Esophagus squamous epithelium (tissue), 5 donors: ENCODE measurements around the gene ATP9B. TPM values are rescaled to one million over a fixed set of nuclear protein-coding genes. Genes with fewer than 3 reads are reported as not detected.

Experiments
- DNase-seq: peaks from one replicate; lab custom pipeline; 2025; lab: John Stamatoyannopoulos, UW
- H3K27ac ChIP-seq, 4 donors: fragments of 200-600 bp; sonication (generic); one replicate each; pipeline ENCODE4 v1.5.1; 2016 to 2019; ENCODE audit warnings: mild to moderate bottlenecking in 1 of 4
- H3K27me3 ChIP-seq, 4 donors: fragments of 200-600 bp; sonication (generic); 1 replicate in 3 of 4; 2 replicates in 1 of 4; pipeline versions ENCODE4 v1.5.1 to v1.6.0; 2017 to 2021; ENCODE audit warnings: antibody characterized with exemption in 1 of 4
- H3K36me3 ChIP-seq, 3 donors: fragments of 200-600 bp; sonication (generic); one replicate each; pipeline ENCODE4 v1.5.1; 2016 to 2019
- H3K4me1 ChIP-seq, 3 donors: fragments of 200-600 bp; sonication (generic); one replicate each; pipeline ENCODE4 v1.5.1; 2017 to 2019
- H3K4me3 ChIP-seq, 4 donors: fragments of 200-600 bp; sonication (generic); 1 replicate in 3 of 4; 2 replicates in 1 of 4; pipeline ENCODE4 v1.5.1; 2016 to 2019; ENCODE audit warnings: mild to moderate bottlenecking in 2 of 4, moderate library complexity in 1 of 4
- H3K9me3 ChIP-seq, 3 donors: fragments of 200-600 bp; sonication (generic); one replicate each; pipeline ENCODE4 v1.5.1; 2016 to 2019
- CTCF ChIP-seq, 6 experiments: fragments of 450-650 bp in 4 of 6; fragments of 200-600 bp in 2 of 6; sonication (generic) in 2 of 6; IDR thresholded peaks; one replicate each; pipeline ENCODE4 v1.5.1; 2016 to 2019; ENCODE audit warnings: antibody characterized with exemption in 6 of 6, mild to moderate bottlenecking in 4 of 6, moderate library complexity in 4 of 6
- POLR2A ChIP-seq, 4 donors: fragments of 450-650 bp; IDR thresholded peaks; one replicate each; pipeline ENCODE4 v1.6.1; 2017; ENCODE audit warnings: antibody characterized with exemption in 4 of 4, mild to moderate bottlenecking in 4 of 4, moderate library complexity in 3 of 4
- WGBS, 2 donors: methylation state at CpG; one replicate each; pipeline ENCODE4 v1.1.5; 2018; 5-methylcytosine and 5-hydroxymethylcytosine counted together
- intact Hi-C: fragments of 100-400 bp; cut with DNase I; formaldehyde crosslinking; loops from one replicate; pipeline ENCODE4 v1.15.0; 2022
- total RNA-seq, 4 donors: library from RNA; depleted of rRNA; stranded (reverse); fragments of >200 nt; gene quantifications; one replicate each; pipeline ENCODE4 v1.1.0, GENCODE V29; 2016
- donor health status: DM: yes; HTN: yes; CAD: no.

The ATP9B gene
- total RNA-seq, 4 donors from 2014 or later = 12.9 to 46.7 (median 22.0) TPM

DNA sequence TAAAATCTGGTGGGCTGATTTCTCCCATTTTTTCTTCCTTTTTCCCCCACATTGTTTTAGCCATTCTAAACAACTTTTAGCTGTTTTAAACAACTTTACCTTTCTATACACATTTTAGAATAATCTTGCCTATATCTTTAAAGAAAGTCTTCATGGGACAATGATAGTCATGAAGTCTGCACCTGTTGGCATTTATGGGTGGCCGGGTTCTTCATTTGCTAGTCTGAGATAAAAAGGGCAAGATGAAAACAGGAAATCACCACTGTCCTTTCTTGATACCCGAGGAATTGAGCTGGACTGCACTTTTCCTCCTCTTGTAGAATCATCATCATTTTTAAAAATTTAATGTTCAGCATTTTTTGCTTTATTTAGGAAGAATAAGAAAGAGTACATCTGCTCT is 104.5 kb downstream of the ATP9B start:
- Histone ChIP-seq H3K9me3 (no peaks in the 10 kb centered on the region), H3K4me1 (no peaks in the 10 kb centered on the region), H3K27ac (no peak overlapping the region), H3K36me3 (peaks cover 0 to 43% (median 0%) of the 10 kb centered on the region in 3 donors), H3K4me3 (no peak overlapping the region), H3K27me3 (no peaks in the 10 kb centered on the region)
- 93 to 100% methylated on average over 2 of the region's 2 CpGs for WGBS, 2 donors
- DNase-seq = no peak
- intact Hi-C loops = no loop called here
- TF ChIP-seq POLR2A (IDR thresholded peaks at IDR 0.05) = no peak
- TF ChIP-seq CTCF (IDR thresholded peaks at IDR 0.05) = no peak

GRCh38 chr18:79178113-79178531 is 108.9 kb downstream of the ATP9B start:
- DNase-seq = no peak
- Histone ChIP-seq H3K36me3 (peaks cover 0 to 32% (median 0%) of the 10 kb centered on the region in 3 donors), H3K4me3 (no peak overlapping the region), H3K4me1 (no peaks in the 10 kb centered on the region), H3K27ac (no peak overlapping the region), H3K9me3 (no peaks in the 10 kb centered on the region), H3K27me3 (no peaks in the 10 kb centered on the region)
- 87 to 91% methylated on average over 10 of the region's 10 CpGs for WGBS, 2 donors
- TF ChIP-seq CTCF (IDR thresholded peaks at IDR 0.05) (no peak), POLR2A (IDR thresholded peaks at IDR 0.05) (no peak)
- intact Hi-C loops = no loop called here

GRCh38 chr18:79182047-79182713 is 113.0 kb downstream of the ATP9B start:
- WGBS, 2 donors = 90 to 93% methylated on average over 3 of the region's 3 CpGs
- Histone ChIP-seq H3K4me3 (no peak overlapping the region), H3K27ac (no peak overlapping the region), H3K27me3 (no peaks in the 10 kb centered on the region), H3K36me3 (peaks cover 0 to 19% (median 0%) of the 10 kb centered on the region in 3 donors), H3K4me1 (no peaks in the 10 kb centered on the region), H3K9me3 (no peaks in the 10 kb centered on the region)
- DNase-seq = no peak
- TF ChIP-seq CTCF (IDR thresholded peaks at IDR 0.05) (no peak), POLR2A (IDR thresholded peaks at IDR 0.05) (no peak)
- intact Hi-C loops = no loop called here

GRCh38 chr18:79185648-79186047 is 116.5 kb downstream of the ATP9B start:
- H3K4me3 ChIP-seq = no peak overlapping the region
- H3K9me3 ChIP-seq = no peaks in the 10 kb centered on the region
- no peak overlapping the region for H3K27ac ChIP-seq
- intact Hi-C loops = no loop called here
- no peaks in the 10 kb centered on the region for H3K4me1 ChIP-seq
- H3K36me3 ChIP-seq = peaks cover 0 to 22% (median 0%) of the 10 kb centered on the region in 3 donors
- no peak for DNase-seq
- WGBS, 2 donors = 84 to 89% methylated on average over 3 of the region's 3 CpGs
- H3K27me3 ChIP-seq = no peaks in the 10 kb centered on the region
- TF ChIP-seq CTCF (IDR thresholded peaks at IDR 0.05) (no peak), POLR2A (IDR thresholded peaks at IDR 0.05) (no peak)

- no peaks in the 10 kb centered on the region for H3K27me3 ChIP-seq
- peaks cover 0 to 22% (median 0%) of the 10 kb centered on the region in 3 donors for H3K36me3 ChIP-seq
- 83 to 89% methylated on average over 2 of the region's 2 CpGs for WGBS, 2 donors
- intact Hi-C loops = no loop called here
- H3K9me3 ChIP-seq = no peaks in the 10 kb centered on the region
- DNase-seq = no peak
- H3K4me1 ChIP-seq = no peaks in the 10 kb centered on the region
- H3K4me3 ChIP-seq = no peak overlapping the region
- no peak overlapping the region for H3K27ac ChIP-seq
- TF ChIP-seq CTCF (IDR thresholded peaks at IDR 0.05) = no peak
- no peak for TF ChIP-seq POLR2A (IDR thresholded peaks at IDR 0.05)
Observed at GRCh38 chr18:79186649-79187048, 117.5 kb downstream of the ATP9B start.
